Bronchial epithelial cell (primary cell): ENCODE data around the gene WDR48. TPM values are rescaled to one million over a fixed set of nuclear protein-coding genes. Genes with fewer than 3 reads are reported as not detected.

Experiments
- DNase-seq: peaks from one replicate; pipeline ENCODE4 v3.0.0-alpha.2; 2010; ENCODE audit warnings: low read depth
- FAIRE-seq: peaks from 2 replicates; lab custom pipeline; 2011; peaks lifted over from hg19 to GRCh38; lab: Jason Lieb, UNC
- H3K27me3 ChIP-seq: 2 replicates; pipeline ENCODE4 v1.5.1; 2011; ENCODE audit warnings: low read length; ENCODE audit not compliant: control insufficient read depth, insufficient read depth
- H3K36me3 ChIP-seq: 2 replicates; pipeline ENCODE4 v1.5.1; 2011; ENCODE audit warnings: low read length; ENCODE audit not compliant: control insufficient read depth, insufficient read depth
- H3K4me3 ChIP-seq: 2 replicates; pipeline ENCODE4 v1.5.1; 2011; ENCODE audit warnings: mild to moderate bottlenecking, low read depth, low read length, control low read depth
- total RNA-seq: library from RNA; depleted of rRNA; stranded (reverse); fragments of >200 nt; gene quantifications from 2 replicates; pipeline ENCODE4 v1.2.1, GENCODE V29; 2014
- TF ChIP-seq, protein P1 (sequence below): IDR thresholded peaks from 2 replicates; pipeline ENCODE4 v1.5.1; 2011; ENCODE audit warnings: mild to moderate bottlenecking, moderate library complexity, low read length, control low read depth, inconsistent platforms; ENCODE audit not compliant: insufficient read depth, severe bottlenecking

WDR48 gene
- total RNA-seq, 1 donor from 2014 or later = 20.0 TPM

DNA sequence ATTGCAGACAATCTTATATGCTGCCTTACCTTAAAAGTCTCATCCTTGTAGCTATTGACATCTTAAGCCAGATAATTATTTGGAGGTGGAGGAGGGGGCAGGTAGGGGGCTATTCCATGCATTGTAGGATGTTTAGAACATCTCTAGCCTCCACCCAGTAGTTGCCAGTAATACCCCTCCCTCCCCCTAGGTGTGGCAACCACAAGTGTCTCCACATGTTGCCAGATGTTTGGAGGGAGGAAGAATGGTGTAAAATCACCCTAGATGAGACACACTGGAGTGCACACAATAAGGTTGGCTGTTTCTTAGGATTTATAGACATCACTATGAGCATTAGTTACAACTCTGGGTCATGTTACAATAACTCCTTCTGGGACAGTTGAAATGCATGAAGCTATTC lies 28.2 kb downstream of the WDR48 start:
- peaks cover 1% of the 10 kb centered on the region for H3K36me3 ChIP-seq
- TF ChIP-seq, protein P1, sequence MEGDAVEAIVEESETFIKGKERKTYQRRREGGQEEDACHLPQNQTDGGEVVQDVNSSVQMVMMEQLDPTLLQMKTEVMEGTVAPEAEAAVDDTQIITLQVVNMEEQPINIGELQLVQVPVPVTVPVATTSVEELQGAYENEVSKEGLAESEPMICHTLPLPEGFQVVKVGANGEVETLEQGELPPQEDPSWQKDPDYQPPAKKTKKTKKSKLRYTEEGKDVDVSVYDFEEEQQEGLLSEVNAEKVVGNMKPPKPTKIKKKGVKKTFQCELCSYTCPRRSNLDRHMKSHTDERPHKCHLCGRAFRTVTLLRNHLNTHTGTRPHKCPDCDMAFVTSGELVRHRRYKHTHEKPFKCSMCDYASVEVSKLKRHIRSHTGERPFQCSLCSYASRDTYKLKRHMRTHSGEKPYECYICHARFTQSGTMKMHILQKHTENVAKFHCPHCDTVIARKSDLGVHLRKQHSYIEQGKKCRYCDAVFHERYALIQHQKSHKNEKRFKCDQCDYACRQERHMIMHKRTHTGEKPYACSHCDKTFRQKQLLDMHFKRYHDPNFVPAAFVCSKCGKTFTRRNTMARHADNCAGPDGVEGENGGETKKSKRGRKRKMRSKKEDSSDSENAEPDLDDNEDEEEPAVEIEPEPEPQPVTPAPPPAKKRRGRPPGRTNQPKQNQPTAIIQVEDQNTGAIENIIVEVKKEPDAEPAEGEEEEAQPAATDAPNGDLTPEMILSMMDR = no peak

DNA sequence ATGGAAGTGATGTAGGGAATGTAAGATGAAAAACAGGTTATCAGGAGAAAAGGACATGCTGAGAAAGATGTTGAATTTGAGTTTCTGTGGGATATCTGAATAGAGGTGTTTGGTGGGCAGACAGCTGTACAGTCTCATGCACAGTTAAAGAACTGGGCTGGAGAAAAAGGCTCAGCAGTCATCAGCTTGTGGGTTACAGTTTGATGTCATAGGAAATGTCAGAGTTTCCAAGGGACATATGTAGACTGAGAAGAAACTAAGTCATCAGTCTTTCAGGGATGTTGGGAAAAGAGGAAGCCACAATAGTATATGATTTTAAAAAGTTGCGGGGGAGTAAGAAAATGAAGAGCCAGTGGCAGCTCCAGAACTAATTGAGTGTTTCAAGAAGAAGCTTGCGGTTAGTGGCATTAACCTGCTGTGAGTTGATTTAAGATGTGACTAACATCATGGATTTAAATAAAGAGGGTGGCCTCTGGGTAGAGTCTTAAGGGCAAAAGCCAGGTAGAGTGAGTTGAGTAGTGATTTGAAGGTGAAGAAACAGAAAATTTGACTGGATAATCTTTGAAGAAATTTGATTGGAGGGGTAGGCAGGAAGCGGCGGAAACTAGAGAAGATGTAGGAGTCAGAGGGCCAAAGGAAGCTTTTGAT lies 31.0 kb downstream of the WDR48 start:
- DNase-seq (no peak), FAIRE-seq (peak; percentile 89)
- Histone ChIP-seq H3K4me3 (no peak overlapping the region), H3K36me3 (peaks cover 4% of the 10 kb centered on the region), H3K27me3 (no peaks in the 10 kb centered on the region)
- TF ChIP-seq, protein P1 = no peak

More for the DNA sequence above, 28.2 kb downstream of the WDR48 start:
- no peak overlapping the region for H3K4me3 ChIP-seq
- DNase-seq = no peak
- no peak for FAIRE-seq
- H3K27me3 ChIP-seq = no peaks in the 10 kb centered on the region

- no peak overlapping the region for H3K4me3 ChIP-seq
- no peaks in the 10 kb centered on the region for H3K27me3 ChIP-seq
- TF ChIP-seq, protein P1 = no peak
- H3K36me3 ChIP-seq = peaks cover 4% of the 10 kb centered on the region
- DNase-seq = no peak
- no peak for FAIRE-seq
These were observed 34.3 kb downstream of the WDR48 start for GRCh38 chr3:39086144-39086543.

DNA sequence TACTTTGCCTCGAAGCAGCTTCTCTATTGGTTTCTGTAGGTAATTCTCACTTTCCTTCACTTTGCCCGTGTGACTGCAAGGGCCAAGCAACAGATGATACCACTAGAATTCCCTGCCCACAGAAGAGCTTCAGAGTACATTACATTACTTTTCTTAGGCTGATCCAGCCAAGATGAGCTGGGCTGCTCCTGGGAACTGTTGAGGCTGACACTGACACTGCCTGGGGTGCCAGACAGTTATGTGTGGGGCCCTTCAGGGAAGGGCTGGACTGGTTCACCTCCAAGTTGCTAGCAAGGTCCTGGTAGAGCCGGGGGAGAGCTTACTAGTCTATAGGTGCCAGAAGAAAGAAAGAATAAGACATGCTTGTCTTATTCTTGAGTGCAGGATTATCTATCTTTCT lies 36.6 kb downstream of the WDR48 start:
- Histone ChIP-seq H3K4me3 (no peak overlapping the region), H3K27me3 (no peaks in the 10 kb centered on the region), H3K36me3 (peaks cover 4% of the 10 kb centered on the region)
- no peak for FAIRE-seq
- TF ChIP-seq, protein P1 = no peak
- DNase-seq = no peak

DNA sequence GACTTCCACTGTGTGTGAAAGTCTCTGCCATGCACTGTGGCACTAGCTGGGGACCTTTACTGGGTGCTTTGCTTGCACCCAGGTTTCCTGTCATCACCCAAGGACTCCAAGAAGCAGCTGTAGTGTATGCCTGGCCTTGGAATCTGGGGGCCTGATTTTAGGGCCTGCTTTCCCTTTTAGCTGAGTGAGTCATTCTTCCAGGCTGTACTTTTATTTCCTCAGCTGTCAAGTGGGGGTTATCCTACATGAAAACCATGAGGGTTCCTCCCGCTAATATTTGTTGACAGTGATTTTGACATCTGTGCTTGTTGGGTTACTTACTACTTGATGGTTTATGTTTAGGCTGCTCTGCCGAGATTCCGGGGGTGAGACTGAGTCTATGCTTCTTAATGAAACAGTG lies 37.1 kb downstream of the WDR48 start:
- TF ChIP-seq, protein P1 = no peak
- DNase-seq = peak; percentile 15
- H3K4me3 ChIP-seq = no peak overlapping the region
- H3K27me3 ChIP-seq = no peaks in the 10 kb centered on the region
- FAIRE-seq = no peak
- peaks cover 5% of the 10 kb centered on the region for H3K36me3 ChIP-seq

DNA sequence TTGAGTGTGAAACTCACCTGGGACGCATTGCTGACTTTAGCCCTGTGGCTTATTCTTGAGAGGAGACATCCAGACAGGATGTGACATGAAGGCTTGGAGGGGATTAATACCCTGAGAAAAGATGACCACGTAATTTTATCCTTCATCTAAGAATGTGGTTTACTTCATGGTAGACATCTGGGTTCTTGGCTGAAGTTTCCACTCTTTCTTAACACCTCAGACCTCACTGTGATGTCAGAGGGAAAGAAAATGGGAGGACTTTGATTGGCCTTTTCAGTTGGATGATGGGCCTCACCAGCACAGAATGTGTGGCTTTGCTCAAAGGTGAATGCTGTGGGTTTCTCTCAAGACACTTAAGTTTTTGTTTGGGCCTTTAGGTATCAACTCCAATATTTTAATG lies 39.1 kb downstream of the WDR48 start:
- DNase-seq (no peak), FAIRE-seq (no peak)
- no peaks in the 10 kb centered on the region for H3K27me3 ChIP-seq
- H3K36me3 ChIP-seq = peaks cover 10% of the 10 kb centered on the region
- TF ChIP-seq, protein P1 = no peak
- H3K4me3 ChIP-seq = no peak overlapping the region
